ENCODE measurements around the gene PCDHB3.
"Not testable (repeated sequence)": the region's sequence is repeated elsewhere in the genome, so short reads cannot be mapped to it uniquely, and the experiment has no call there.

- TF ChIP-seq, protein P1, sequence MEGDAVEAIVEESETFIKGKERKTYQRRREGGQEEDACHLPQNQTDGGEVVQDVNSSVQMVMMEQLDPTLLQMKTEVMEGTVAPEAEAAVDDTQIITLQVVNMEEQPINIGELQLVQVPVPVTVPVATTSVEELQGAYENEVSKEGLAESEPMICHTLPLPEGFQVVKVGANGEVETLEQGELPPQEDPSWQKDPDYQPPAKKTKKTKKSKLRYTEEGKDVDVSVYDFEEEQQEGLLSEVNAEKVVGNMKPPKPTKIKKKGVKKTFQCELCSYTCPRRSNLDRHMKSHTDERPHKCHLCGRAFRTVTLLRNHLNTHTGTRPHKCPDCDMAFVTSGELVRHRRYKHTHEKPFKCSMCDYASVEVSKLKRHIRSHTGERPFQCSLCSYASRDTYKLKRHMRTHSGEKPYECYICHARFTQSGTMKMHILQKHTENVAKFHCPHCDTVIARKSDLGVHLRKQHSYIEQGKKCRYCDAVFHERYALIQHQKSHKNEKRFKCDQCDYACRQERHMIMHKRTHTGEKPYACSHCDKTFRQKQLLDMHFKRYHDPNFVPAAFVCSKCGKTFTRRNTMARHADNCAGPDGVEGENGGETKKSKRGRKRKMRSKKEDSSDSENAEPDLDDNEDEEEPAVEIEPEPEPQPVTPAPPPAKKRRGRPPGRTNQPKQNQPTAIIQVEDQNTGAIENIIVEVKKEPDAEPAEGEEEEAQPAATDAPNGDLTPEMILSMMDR (conservative IDR thresholded peaks at IDR 0.05 in 1 of 2, IDR thresholded peaks at IDR 0.05 in 1 of 2; ENCODE audit: extremely low read depth in 1 of 2, insufficient read depth in 1 of 2, low read depth in 1 of 2, low read length in 2 of 2): not testable (repeated sequence)
- TF ChIP-seq EZH2 (IDR thresholded peaks at IDR 0.05; ENCODE audit: borderline replicate concordance, low read length): not testable (repeated sequence)
Measured at GRCh38 chr5:141151632-141152031, 51.4 kb downstream of the PCDHB3 start.

Measured in mammary epithelial cell (primary cell).